ENCODE results near the gene TMEM94.

TMEM94 gene

GRCh38 chr17:75498726-75499213 lies 42.3 kb downstream of the TMEM94 start:
- no peak for DNase-seq

- no peak for DNase-seq
Observed at GRCh38 chr17:75499313-75500022, 43.0 kb downstream of the TMEM94 start.

GRCh38 chr17:75500419-75501216 lies 44.2 kb downstream of the TMEM94 start:
- DNase-seq: no peak

- DNase-seq: peak; percentile 48
Observed at GRCh38 chr17:75501378-75502071, 45.1 kb downstream of the TMEM94 start.

GRCh38 chr17:75502072-75502720 lies 45.8 kb downstream of the TMEM94 start:
- DNase-seq: no peak

- DNase-seq: no peak
Observed at GRCh38 chr17:75502721-75503329, 46.4 kb downstream of the TMEM94 start.

- DNase-seq: no peak
Observed at GRCh38 chr17:75503337-75503950, 47.0 kb downstream of the TMEM94 start.

- no peak for DNase-seq
Observed at GRCh38 chr17:75503976-75504346, 47.5 kb downstream of the TMEM94 start.

DNA sequence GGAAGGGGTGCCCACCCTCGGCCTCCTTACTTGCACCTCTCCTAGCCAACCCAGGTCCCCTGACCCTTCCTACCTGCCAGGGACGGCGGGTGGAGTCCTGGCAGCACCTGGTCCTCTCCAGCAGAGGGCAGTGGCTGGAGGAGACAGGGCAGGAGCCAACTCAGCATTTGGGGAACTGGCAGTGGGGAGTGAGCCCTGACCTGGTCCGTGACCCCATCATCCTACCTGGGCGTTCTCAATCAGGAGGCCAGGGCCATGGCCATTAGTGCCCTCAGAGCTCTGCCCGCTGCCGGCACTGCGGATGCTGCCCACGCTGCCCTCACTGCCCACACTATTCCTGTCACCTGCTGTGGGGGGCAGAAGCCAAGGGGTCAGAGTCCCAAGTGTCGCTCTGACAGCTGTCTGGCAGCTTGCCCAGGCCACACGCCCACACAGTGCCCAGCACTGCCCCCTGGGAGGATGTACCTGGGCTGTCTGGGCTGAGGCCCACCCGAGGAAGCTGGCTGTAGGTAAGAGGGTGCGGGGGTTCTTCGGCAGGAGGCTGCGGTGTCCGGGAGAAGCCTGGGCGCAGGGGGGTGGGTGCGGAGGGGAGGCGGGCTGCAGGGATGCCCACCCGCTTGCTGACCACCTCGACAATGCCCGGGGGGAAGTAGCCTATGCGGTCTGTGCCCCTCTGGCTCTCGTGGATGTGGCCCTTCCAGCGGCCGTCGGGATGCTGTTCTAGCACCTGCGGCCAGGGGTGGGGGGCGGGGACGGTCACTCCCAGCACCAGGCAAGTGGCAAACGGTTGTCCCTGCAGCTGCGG lies 48.1 kb downstream of the TMEM94 start:
- DNase-seq: no peak

GRCh38 chr17:75505152-75505409 lies 48.6 kb downstream of the TMEM94 start:
- no peak for DNase-seq

DNA sequence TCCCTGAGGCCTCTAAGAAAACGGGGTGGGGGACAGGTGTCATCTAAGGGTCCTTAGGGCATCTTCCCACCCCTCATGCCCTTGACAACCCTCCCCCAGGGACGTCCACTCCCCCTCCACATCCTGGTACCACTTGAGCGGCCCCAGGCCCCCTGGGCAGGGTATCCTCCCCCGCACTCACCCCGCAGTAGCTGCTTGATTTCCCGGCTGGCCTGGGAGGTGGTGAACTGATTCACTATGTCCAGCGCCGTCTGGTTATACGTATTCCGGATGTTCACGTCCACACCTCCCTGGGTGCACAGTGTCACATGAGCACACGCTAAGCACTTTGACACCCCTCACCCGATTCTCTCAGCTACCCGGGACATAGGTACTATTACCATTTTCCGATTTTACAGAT lies 49.2 kb downstream of the TMEM94 start:
- DNase-seq: no peak

GRCh38 chr17:75506134-75506533 lies 49.7 kb downstream of the TMEM94 start:
- no peak for DNase-seq

DNA sequence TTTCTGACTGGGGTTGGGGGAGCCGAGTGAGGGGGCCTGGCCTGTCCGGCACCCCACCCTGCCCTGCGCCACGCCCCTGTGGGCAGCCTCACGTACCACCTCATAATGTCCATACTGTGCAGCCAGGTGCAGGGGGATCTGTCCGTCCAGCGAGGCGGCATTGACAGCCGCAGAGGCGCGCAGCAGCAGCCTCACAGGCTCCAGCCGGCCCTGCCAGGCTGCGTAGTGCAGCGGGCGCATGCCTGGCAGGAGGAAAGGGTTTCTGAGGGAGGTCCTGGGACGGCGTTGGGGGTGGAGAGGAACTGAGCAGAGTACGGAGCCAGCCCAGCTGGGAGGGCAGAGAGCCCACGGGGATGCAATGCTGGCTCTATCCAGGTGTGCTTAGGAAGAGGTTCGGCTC lies 50.5 kb downstream of the TMEM94 start:
- no peak for DNase-seq

DNA sequence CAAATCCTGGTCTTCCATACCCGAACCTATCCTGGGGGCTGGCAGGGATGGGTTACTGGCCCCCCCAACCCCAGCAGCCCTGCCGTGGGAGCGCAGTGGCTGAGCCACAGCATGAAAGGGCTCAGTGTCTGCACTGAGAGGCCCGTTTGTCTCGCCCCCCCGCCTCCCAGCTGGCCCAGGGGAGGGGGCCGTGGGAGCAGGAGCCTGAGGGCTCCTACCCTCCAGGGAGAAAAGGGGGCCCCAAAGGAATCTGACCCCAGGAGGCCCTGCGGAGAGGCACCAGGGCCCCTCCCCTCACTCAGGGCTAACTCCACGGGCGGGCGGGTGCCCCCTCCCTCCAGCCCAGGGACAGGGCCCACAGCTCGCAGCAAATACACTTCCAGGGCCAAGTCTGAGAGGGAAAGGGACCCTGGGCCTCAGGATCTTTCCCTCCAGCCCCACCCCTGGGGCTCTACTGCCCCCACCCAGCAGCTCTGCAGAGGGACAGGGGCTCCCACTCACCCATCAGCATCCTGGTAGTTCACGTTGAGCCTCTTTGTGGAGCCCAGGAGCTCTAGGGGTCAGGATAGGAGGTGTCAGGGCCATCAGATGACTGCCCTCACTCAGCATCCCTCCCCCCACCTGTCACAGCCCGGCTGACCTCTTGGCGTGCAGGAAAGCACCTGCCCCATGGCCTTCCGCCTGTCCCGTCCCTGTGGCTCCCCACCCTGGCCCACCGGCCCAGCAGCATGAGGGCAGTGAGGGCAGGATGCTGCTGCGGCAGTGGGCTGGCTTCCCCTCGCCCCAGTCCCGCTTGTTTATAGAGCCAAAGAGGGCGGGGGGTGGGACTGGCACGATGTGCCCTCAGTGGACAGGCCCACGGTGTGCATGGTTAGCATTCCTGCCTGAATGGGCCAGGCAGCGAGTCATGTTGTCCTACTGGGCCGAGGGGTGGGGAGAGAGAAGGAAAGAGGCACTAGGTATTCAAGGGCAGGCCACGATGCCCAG lies 51.6 kb downstream of the TMEM94 start:
- no peak for DNase-seq

DNA sequence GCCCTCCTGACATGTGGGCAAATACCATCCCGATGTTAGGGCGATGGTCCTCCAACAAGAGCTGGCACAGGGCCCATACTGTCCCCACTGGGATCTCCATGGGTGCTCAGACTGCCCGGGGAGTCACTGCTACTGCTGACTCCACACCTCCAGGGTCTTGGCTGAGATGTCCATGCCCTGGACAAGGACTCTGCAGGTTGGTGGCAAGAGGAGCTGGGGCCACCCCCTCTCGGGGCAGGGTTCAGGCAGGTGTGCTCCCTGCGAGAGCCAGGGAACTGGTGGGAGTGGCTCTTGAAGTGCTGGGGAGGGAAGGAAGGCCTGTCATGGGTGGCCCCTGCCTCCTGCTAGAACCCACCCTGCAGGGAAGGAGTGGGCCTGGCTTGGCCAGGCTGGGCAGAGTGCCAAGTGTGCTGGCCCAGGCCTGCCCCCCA lies 52.5 kb downstream of the TMEM94 start:
- DNase-seq: no peak

DNA sequence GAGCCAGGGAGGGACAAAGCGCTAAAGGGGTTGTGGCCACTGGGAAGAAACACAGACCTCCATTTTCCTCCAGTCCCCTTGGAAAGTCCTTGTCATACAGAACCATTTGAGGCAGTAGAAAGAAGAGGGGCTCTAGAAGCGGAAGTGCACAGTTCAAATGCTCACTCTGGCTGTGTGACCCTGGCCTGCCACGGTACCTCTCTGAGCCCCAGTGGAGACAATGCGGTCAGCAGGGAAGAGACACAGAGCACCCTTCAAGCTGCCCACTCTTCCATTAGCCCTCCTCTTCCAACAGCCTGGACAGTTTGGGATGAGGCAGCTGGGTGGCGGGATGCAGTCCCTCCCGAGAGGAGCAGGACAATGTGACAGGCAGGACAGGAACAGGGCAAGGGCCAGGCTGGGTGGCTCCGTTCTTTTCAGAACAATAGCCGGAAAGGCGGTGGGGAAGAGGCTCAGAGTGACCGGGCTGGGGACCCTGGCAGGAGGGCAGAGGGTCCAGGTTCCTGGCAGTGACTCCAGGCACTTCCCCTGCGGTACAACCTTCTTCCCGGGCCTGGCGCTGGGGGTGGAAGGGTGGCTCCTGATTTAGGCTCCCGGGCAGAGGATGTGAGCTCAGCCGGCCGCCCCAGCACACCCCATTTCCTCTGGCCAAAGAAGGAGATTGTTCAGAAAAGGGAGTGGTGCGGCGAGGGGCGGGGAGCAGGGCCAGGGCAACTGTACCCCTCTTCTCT lies 53.3 kb downstream of the TMEM94 start:
- peak; percentile 56 for DNase-seq

DNA sequence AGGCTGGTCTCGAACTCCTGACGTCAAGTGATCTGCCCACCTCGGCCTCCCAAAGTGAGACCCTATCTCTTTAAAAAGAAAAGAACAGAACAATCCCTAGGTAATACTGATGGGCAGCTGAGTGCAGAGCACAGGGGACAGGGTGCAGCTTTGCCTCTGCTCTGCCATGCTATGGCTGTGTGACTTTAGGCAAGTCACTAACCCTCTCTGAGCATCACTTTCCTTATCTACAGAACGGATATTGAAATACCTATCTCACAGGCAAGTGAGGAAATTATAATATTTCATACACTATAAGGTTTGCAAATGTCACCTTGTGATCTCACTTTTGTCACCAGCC lies 54.8 kb downstream of the TMEM94 start:
- no peak for DNase-seq

DNA sequence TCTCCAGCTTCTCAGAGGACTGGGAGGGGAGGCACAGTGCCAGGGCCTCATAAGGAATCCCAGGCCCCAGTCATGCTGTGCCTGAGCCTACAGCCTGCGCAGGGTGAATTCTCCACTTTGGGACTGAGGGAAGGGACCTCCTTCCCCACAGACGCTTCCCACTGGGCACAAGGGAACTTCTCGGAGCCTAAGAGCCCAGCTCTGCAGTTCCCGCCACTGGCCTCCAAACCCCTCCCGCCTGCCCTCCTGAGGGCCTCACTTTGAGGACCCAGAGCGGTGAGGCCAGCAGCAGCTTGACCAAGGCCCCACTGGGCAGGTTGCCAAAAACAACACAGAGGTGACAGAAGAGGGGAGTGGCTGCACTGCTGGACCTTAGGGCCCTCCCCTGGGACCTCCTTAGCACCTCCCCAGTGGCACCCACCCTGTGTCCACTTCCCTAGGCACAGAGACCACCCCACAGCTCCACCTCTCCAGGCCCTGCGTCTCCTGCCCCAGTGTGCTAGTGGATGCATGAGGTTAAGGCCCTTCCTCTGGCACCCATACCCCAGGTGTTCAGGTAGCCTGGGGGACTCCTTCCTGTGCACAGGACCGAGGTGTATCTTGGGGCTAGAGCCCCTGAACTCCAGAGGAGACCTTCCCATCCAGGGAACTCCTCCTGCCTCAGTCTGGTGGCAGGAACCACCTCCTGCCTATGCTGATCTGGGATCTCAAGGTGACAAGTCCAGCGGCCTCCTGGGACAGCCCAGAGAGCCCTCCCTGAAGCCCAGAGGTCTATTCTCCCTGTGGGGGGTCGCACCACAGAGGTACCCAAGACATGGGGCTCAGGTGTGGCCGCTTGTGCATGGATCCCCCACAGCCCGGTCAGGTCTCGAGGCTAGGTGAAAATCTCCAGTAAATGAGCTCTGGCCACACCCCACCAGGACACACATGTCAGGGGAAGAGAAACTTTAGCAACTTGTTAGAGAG lies 55.5 kb downstream of the TMEM94 start:
- DNase-seq: no peak

All from left hindlimb (tissue), 1 donor.